WI38 (cell line): ENCODE measurements around the gene NTRK2.

Experiments used
- H3K4me3 ChIP-seq: 2 replicates; pipeline ENCODE4 v1.5.1; 2011; ENCODE audit warnings: low read depth, mild to moderate bottlenecking, control low read depth, low read length
- CTCF ChIP-seq: IDR thresholded peaks from 2 replicates; pipeline ENCODE4 v1.5.1; 2012; ENCODE audit warnings: low read depth, mild to moderate bottlenecking, control low read depth, low read length

The NTRK2 gene

GRCh38 chr9:85038824-85039608 lies 369.5 kb downstream of the NTRK2 start:
- TF ChIP-seq CTCF: no peak
- H3K4me3 ChIP-seq: no peak overlapping the region

DNA sequence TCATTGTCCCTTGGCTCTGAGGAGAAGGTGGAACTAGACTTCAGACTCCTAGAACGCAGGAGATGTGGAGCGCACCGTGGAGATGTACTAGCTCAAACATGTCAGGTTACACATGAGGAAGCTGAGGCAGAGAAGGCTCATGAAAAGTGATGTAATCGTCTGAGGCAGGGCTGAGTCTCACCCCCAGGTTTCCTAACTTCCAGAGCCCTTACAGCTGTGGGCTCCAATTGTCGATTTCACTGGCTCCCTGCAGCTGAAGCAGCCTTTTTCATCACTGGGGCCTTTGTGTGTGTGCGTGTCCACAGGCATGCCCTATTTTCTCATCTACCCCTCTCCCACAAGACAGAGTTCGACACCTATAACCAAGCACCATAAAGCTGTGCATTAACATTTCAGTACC lies 370.6 kb downstream of the NTRK2 start:
- TF ChIP-seq CTCF: no peak
- no peak overlapping the region for H3K4me3 ChIP-seq

DNA sequence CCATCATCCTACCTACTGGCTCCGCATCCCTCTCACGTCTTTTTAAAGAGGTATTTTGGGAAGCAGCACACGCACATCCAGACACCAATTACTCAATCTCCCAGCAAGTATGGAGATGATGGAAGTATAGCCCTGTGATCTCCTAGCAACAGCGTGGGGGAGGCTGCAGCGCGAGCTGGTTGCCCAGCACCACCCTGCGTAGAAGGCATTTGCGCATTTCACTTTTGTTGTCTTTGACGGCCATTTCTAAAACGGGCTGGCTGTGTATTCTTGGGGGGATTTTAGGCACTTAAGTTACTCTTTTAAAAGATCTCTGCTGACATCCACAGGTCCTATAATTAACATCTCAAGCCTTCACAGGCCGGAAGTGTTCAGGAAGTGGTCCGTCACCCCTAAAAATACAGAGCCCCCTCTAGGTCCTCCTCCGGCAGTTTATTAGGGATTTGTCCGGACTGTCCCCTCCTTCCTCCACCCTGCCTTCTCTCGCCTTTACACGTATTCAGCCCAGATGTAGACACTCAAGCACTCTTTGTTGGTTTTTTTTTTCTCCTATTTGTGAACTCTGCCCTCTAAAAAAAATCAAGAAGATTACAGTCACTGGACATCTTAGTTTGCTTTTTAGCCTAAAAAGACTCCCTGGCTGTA lies 371.4 kb downstream of the NTRK2 start:
- TF ChIP-seq CTCF: no peak
- no peak overlapping the region for H3K4me3 ChIP-seq

GRCh38 chr9:85041466-85042137 lies 372.1 kb downstream of the NTRK2 start:
- no peak for TF ChIP-seq CTCF
- H3K4me3 ChIP-seq: no peak overlapping the region

GRCh38 chr9:85042981-85043647 lies 373.6 kb downstream of the NTRK2 start:
- H3K4me3 ChIP-seq: no peak overlapping the region
- TF ChIP-seq CTCF: no peak

DNA sequence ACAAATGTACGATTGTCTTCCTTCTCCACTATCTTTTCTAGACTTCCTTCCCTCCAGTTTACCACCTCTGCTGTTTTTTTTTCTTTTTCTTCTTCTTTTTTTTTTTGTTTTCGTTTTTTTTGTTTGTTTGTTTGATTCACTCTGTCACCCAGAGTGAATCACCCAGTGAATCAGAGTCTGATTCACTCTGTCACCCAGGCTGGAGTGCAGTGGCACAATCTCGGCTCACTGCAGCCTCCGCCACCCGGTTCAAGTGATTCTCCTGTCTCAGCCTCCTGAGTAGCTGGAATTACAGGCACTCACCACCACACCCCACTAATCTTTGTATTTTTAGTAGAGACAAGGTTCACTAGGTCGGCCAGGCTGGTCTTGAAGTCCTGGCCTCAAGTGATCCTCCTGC lies 375.7 kb downstream of the NTRK2 start:
- no peak for TF ChIP-seq CTCF
- no peak overlapping the region for H3K4me3 ChIP-seq

DNA sequence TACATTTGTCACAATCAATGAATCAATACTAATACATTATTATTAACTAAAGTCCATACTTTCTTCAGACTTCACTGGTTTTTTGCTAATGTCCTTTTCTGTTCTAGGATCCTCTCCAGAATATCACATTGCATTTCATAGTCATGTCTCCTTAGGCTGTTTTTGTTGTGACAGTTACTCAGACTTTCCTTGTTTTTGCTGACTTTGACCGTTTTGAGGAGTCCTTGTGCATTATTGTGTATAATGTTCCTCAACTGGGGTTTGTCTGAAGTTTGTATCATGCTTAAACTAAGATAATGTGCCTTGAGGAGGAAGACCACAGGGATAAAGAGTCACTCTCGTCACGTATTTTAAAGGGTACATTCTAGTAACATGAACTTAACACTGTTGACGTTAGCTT lies 376.9 kb downstream of the NTRK2 start:
- H3K4me3 ChIP-seq: no peak overlapping the region
- no peak for TF ChIP-seq CTCF
